Central memory CD4-positive, alpha-beta T cell (primary cell): ENCODE measurements around the gene SRPK1.
"Not testable (repeated sequence)": the region's sequence is repeated elsewhere in the genome, so short reads cannot be mapped to it uniquely, and the experiment has no call there.

Experiments used
- DNase-seq: peaks from one replicate; pipeline ENCODE4 v3.0.0; 2022
- total RNA-seq, 3 experiments: gene quantifications; one replicate each; lab custom pipeline; 2026; lab: John Stamatoyannopoulos, UW

Gene SRPK1
- total RNA-seq, result 68.1 to 248 (median 109) reads per million in 3 experiments

GRCh38 chr6:35920793-35921732 lies at the start of gene SRPK1:
SRPK1 (minus strand) TSS chr6:35921098; CDS start chr6:35921056, 42 bp downstream.
- DNase-seq, result peak; percentile 74

- DNase-seq, result no peak
These were observed 49.3 kb upstream of the SRPK1 start for GRCh38 chr6:35970181-35970580.

- no peak for DNase-seq
These were observed 48.7 kb upstream of the SRPK1 start for GRCh38 chr6:35969646-35970045.

- no peak for DNase-seq
These were observed 47.9 kb upstream of the SRPK1 start for GRCh38 chr6:35968821-35969220.

GRCh38 chr6:35967076-35967774 lies 46.3 kb upstream of the SRPK1 start:
- DNase-seq, result no peak

- DNase-seq, result no peak
These were observed 42.1 kb upstream of the SRPK1 start for GRCh38 chr6:35962779-35963560.

- no peak for DNase-seq
These were observed 39.3 kb upstream of the SRPK1 start for GRCh38 chr6:35960187-35960586.

GRCh38 chr6:35955970-35956369 lies 35.1 kb upstream of the SRPK1 start:
- DNase-seq, result no peak

- DNase-seq, result no peak
These were observed 34.6 kb upstream of the SRPK1 start for GRCh38 chr6:35955521-35955920.

- no peak for DNase-seq
These were observed 34.2 kb upstream of the SRPK1 start for GRCh38 chr6:35955071-35955470.

- no peak for DNase-seq
These were observed 33.4 kb upstream of the SRPK1 start for GRCh38 chr6:35954333-35954732.

GRCh38 chr6:35948725-35949124 lies 27.8 kb upstream of the SRPK1 start:
- DNase-seq, result no peak

- no peak for DNase-seq
These were observed 24.7 kb upstream of the SRPK1 start for GRCh38 chr6:35945650-35946025.

GRCh38 chr6:35943390-35943789 lies 22.5 kb upstream of the SRPK1 start:
- no peak for DNase-seq

- DNase-seq, result no peak
These were observed 21.5 kb upstream of the SRPK1 start for GRCh38 chr6:35942355-35942754.

- not testable (repeated sequence) for DNase-seq
These were observed 20.3 kb upstream of the SRPK1 start for GRCh38 chr6:35941170-35941569.

GRCh38 chr6:35940014-35940413 lies 19.1 kb upstream of the SRPK1 start:
- not testable (repeated sequence) for DNase-seq

- not testable (repeated sequence) for DNase-seq
These were observed 18.4 kb upstream of the SRPK1 start for GRCh38 chr6:35939259-35939658.

GRCh38 chr6:35936681-35937359 lies 15.9 kb upstream of the SRPK1 start:
- DNase-seq, result no peak

GRCh38 chr6:35935469-35935868 lies 14.6 kb upstream of the SRPK1 start:
- DNase-seq, result no peak

- DNase-seq, result no peak
These were observed 12.9 kb upstream of the SRPK1 start for GRCh38 chr6:35933844-35934243.

GRCh38 chr6:35931873-35932272 lies 11.0 kb upstream of the SRPK1 start:
- not testable (repeated sequence) for DNase-seq
